ENCODE data around the gene MYBPH.

DNA sequence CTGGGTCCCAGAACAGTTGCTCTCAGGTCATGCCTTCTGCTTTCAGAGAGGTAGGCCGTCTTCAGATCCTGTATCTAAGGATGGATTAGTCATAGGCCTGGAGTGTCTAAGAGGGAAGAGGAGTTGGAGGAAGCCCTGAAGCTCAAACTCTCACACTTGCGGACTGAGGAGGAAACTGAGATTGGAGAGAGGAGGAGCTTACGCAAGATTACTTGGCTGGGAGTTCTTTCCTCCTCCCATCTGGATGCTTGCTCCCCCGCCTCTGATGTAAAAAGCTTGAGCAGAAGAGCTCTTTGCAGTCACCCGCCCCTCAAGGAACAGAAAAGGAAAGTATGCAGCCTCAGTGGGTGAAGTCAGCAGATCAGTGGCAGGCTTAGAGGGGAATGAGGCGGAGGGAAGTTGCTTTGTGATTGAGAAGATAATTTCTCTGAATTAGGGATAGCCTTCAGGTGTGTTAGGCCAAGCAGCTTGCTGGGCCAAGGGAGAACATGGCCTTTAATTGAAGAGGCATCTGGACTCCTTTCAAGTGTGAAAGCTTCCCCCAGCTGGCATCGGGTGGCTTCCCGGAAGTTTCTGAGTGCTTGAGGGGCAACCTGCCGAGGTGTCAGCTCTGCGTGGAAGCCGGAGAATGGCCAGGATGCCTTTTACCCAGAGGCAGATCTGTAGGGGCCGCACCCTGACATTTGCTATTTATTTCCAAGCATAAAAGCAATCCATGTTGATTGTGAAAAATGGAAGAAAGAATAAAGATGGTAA lies 41.5 kb downstream of the MYBPH start:
- TF ChIP-seq, protein P1, sequence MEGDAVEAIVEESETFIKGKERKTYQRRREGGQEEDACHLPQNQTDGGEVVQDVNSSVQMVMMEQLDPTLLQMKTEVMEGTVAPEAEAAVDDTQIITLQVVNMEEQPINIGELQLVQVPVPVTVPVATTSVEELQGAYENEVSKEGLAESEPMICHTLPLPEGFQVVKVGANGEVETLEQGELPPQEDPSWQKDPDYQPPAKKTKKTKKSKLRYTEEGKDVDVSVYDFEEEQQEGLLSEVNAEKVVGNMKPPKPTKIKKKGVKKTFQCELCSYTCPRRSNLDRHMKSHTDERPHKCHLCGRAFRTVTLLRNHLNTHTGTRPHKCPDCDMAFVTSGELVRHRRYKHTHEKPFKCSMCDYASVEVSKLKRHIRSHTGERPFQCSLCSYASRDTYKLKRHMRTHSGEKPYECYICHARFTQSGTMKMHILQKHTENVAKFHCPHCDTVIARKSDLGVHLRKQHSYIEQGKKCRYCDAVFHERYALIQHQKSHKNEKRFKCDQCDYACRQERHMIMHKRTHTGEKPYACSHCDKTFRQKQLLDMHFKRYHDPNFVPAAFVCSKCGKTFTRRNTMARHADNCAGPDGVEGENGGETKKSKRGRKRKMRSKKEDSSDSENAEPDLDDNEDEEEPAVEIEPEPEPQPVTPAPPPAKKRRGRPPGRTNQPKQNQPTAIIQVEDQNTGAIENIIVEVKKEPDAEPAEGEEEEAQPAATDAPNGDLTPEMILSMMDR (conservative IDR thresholded peaks at IDR 0.05; ENCODE audit: low read length) = no peak
- no peak for TF ChIP-seq EZH2phosphoT487 (IDR thresholded peaks at IDR 0.05; ENCODE audit: borderline replicate concordance)
